GM21825 (cell line): Measurements from ENCODE around the gene RAD1.

Source experiments
- ATAC-seq: cut with Tn5 transposase; IDR thresholded peaks from one replicate; pipeline ENCODE4 v1.9.1; 2021; ENCODE audit warnings: mild to moderate bottlenecking, moderate library complexity; ENCODE audit not compliant: unreplicated experiment

RAD1 gene

GRCh38 chr5:34916518-34916917, 1.2 kb upstream of the RAD1 start:
- ATAC-seq = no peak

- ATAC-seq = no peak
Observed at GRCh38 chr5:34915856-34916192, 520 bp upstream of the RAD1 start.

GRCh38 chr5:34914671-34915138, 599 bp downstream of the RAD1 start:
- peak; percentile 8 for ATAC-seq

GRCh38 chr5:34913072-34913471, 2.2 kb downstream of the RAD1 start:
- ATAC-seq = no peak

- ATAC-seq = no peak
Observed at GRCh38 chr5:34905564-34905963, 9.7 kb downstream of the RAD1 start.

- ATAC-seq = no peak
Observed at GRCh38 chr5:34903260-34903659, 12.0 kb downstream of the RAD1 start.

GRCh38 chr5:34900652-34901051, 14.7 kb downstream of the RAD1 start:
- ATAC-seq = no peak

GRCh38 chr5:34899066-34899465, 16.2 kb downstream of the RAD1 start:
- ATAC-seq = no peak

GRCh38 chr5:34898258-34898895, 16.9 kb downstream of the RAD1 start:
- peak; percentile 74 for ATAC-seq

GRCh38 chr5:34897646-34898045, 17.7 kb downstream of the RAD1 start:
- no peak for ATAC-seq

- no peak for ATAC-seq
Observed at GRCh38 chr5:34895641-34896419, 19.5 kb downstream of the RAD1 start.

- no peak for ATAC-seq
Observed at GRCh38 chr5:34894716-34895115, 20.6 kb downstream of the RAD1 start.

- no peak for ATAC-seq
Observed at GRCh38 chr5:34892414-34892813, 22.9 kb downstream of the RAD1 start.

- no peak for ATAC-seq
Observed at GRCh38 chr5:34891981-34892380, 23.3 kb downstream of the RAD1 start.

GRCh38 chr5:34889394-34889793, 25.9 kb downstream of the RAD1 start:
- no peak for ATAC-seq

- no peak for ATAC-seq
Observed at GRCh38 chr5:34886392-34887119, 28.7 kb downstream of the RAD1 start.

GRCh38 chr5:34881246-34881645, 34.1 kb downstream of the RAD1 start:
- ATAC-seq = no peak

- no peak for ATAC-seq
Observed at GRCh38 chr5:34876275-34876674, 39.0 kb downstream of the RAD1 start.

- ATAC-seq = no peak
Observed at GRCh38 chr5:34870382-34870781, 44.9 kb downstream of the RAD1 start.

- ATAC-seq = no peak
Observed at GRCh38 chr5:34869256-34869655, 46.0 kb downstream of the RAD1 start.

GRCh38 chr5:34868791-34869190, 46.5 kb downstream of the RAD1 start:
- no peak for ATAC-seq

- ATAC-seq = no peak
Observed at GRCh38 chr5:34867660-34868059, 47.6 kb downstream of the RAD1 start.
